ENCODE measurements around the gene PADI1. TPM values are rescaled to one million over a fixed set of nuclear protein-coding genes. Genes with fewer than 3 reads are reported as not detected.
A peak's percentile ranks its signal among the peaks of the same experiment; 100 is the strongest.
"Not testable (repeated sequence)": the region's sequence is repeated elsewhere in the genome, so short reads cannot be mapped to it uniquely, and the experiment has no call there.

The PADI1 gene
- total and polyA plus RNA-seq, 12 donors, result 0.06 to 0.10 (median 0.08) TPM; not detected in 9

GRCh38 chr1:17236779-17237560, 32.0 kb downstream of the PADI1 start:
- TF ChIP-seq, protein P1, sequence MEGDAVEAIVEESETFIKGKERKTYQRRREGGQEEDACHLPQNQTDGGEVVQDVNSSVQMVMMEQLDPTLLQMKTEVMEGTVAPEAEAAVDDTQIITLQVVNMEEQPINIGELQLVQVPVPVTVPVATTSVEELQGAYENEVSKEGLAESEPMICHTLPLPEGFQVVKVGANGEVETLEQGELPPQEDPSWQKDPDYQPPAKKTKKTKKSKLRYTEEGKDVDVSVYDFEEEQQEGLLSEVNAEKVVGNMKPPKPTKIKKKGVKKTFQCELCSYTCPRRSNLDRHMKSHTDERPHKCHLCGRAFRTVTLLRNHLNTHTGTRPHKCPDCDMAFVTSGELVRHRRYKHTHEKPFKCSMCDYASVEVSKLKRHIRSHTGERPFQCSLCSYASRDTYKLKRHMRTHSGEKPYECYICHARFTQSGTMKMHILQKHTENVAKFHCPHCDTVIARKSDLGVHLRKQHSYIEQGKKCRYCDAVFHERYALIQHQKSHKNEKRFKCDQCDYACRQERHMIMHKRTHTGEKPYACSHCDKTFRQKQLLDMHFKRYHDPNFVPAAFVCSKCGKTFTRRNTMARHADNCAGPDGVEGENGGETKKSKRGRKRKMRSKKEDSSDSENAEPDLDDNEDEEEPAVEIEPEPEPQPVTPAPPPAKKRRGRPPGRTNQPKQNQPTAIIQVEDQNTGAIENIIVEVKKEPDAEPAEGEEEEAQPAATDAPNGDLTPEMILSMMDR (IDR thresholded peaks at IDR 0.05), result peak; percentile 90 to 95 (median 94)
- no peak for TF ChIP-seq POLR2A (IDR thresholded peaks at IDR 0.05)
- no peaks in the 10 kb centered on the region for H3K36me3 ChIP-seq (replicated peaks in 1 of 2)
- 10 to 28% (median 18%) methylated on average over 9 to 18 of the region's 18 CpGs for WGBS, 4 donors
- intact Hi-C loops (cut with DNase I), result loop anchor here (2.0 to 5.0 kb wide), 3 partner anchors 112 to 178 kb away; no protein-coding TSS in a partner anchor
- DNase-seq, result peak; percentile 86 to 97 (median 88)
- H3K9me3 ChIP-seq (replicated peaks in 1 of 3), result no peaks in the 10 kb centered on the region
- H3K27ac ChIP-seq, result no peak overlapping the region
- H3K27me3 ChIP-seq, result no peaks in the 10 kb centered on the region
- no peak overlapping the region for H3K4me3 ChIP-seq
- H3K4me1 ChIP-seq (replicated peaks in 1 of 2), result no peaks in the 10 kb centered on the region

DNA sequence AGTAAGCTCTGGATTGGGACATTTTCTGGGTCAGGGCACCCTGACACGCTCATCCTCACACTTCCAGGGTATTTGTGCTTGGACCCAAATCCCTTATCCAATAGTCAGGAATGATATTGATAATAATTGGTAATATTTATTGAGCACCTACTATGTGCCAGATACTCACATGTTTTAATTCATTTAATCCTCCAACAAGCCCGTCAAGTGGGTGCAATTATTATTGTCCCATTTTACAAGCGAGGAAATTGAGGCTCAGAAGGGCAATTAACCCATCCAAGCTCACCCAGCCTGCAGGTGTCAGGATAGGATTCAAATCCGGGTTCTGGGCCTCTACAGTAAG, 32.6 kb downstream of the PADI1 start:
- DNase-seq, result no peak
- Histone ChIP-seq H3K4me1 (replicated peaks in 1 of 2) (no peaks in the 10 kb centered on the region), H3K9me3 (replicated peaks in 1 of 3) (no peaks in the 10 kb centered on the region), H3K27ac (no peak overlapping the region), H3K4me3 (no peak overlapping the region), H3K36me3 (replicated peaks in 1 of 2) (no peaks in the 10 kb centered on the region), H3K27me3 (no peaks in the 10 kb centered on the region)
- TF ChIP-seq POLR2A (IDR thresholded peaks at IDR 0.05), result no peak
- WGBS, 4 donors, result 56 to 68% (median 66%) methylated on average over 4 of the region's 4 CpGs
- intact Hi-C loops (cut with DNase I), result loop anchor here (2.0 to 5.0 kb wide), 3 partner anchors 113 to 179 kb away; no protein-coding TSS in a partner anchor

GRCh38 chr1:17239420-17239819, 34.5 kb downstream of the PADI1 start:
- H3K27me3 ChIP-seq, result no peaks in the 10 kb centered on the region
- TF ChIP-seq, protein P1 (IDR thresholded peaks at IDR 0.05), result no peak
- TF ChIP-seq POLR2A (IDR thresholded peaks at IDR 0.05), result peak in 1 of 2 donors; percentile 58
- intact Hi-C loops (cut with DNase I), result loop anchor here in 1 of 2 donors (5.0 kb wide), 1 partner anchor 117 kb away; no protein-coding TSS in a partner anchor
- no peaks in the 10 kb centered on the region for H3K9me3 ChIP-seq (replicated peaks in 1 of 3)
- peak; percentile 46 to 77 (median 67) for DNase-seq
- H3K4me1 ChIP-seq (replicated peaks in 1 of 2), result no peaks in the 10 kb centered on the region
- H3K4me3 ChIP-seq, result no peak overlapping the region
- WGBS, 4 donors, result 32 to 44% (median 38%) methylated on average over 1 of the region's 1 CpG
- H3K27ac ChIP-seq, result no peak overlapping the region
- H3K36me3 ChIP-seq (replicated peaks in 1 of 2), result no peaks in the 10 kb centered on the region

DNA sequence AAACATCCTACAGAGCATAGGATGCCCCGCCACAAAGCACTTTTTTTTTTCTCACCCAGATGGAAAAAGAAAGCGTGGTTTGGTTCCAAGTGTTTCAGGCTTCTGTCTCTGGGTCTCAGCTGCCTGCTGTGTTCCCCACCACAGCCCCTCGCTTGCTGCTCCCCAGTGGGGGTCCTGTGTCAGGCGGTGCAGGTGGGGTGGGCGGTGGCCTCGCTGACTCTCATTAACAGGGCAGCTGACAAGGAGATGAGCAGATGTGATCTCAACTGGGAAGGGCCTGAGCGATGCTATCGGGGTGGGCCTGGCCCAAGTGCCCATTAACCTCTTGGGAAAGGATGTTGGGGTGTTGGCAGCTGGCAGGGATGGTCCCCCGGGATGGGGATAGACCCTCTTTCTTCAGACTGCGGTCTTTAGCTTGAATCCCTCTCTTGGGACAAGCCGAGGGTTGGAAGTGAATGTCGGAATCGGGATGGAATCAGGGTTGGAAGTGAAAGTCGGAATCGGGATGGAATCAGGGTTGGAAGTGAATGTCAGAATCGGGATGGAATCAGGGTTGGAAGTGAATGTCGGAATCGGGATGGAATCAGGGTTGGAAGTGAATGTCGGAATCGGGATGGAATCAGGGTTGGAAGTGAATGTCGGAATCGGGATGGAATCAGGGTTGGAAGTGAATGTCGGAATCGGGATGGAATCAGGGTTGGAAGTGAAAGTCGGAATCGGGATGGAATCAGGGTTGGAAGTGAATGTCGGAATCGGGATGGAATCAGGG, 36.3 kb downstream of the PADI1 start:
- H3K36me3 ChIP-seq (replicated peaks in 1 of 2); DNase-seq; H3K9me3 ChIP-seq (replicated peaks in 1 of 3); H3K27ac ChIP-seq; H3K4me3 ChIP-seq; H3K4me1 ChIP-seq (replicated peaks in 1 of 2); H3K27me3 ChIP-seq; intact Hi-C loops (cut with DNase I): not testable (repeated sequence)
- 49 to 70% (median 63%) methylated on average over 24 to 28 of the region's 28 CpGs for WGBS, 4 donors

- H3K4me1 ChIP-seq (replicated peaks in 1 of 2); DNase-seq; intact Hi-C loops (cut with DNase I); H3K9me3 ChIP-seq (replicated peaks in 1 of 3); H3K36me3 ChIP-seq (replicated peaks in 1 of 2); H3K27me3 ChIP-seq; H3K27ac ChIP-seq; H3K4me3 ChIP-seq: not testable (repeated sequence)
- WGBS, 4 donors, result 75 to 90% (median 83%) methylated on average over 9 to 11 of the region's 11 CpGs
These were observed 36.8 kb downstream of the PADI1 start for GRCh38 chr1:17241780-17242074.

All from adrenal gland (tissue), 12 donors.